NCI-H2029 (cell line): ENCODE measurements around the gene RUNX2.
"Not testable (repeated sequence)": the region's sequence is repeated elsewhere in the genome, so short reads cannot be mapped to it uniquely, and the experiment has no call there.

ENCODE experiments used
- DNase-seq: peaks from one replicate; lab custom pipeline; 2025; lab: John Stamatoyannopoulos, UW

RUNX2 gene

GRCh38 chr6:45650524-45651135 is 322.5 kb downstream of the RUNX2 start:
- no peak for DNase-seq

DNA sequence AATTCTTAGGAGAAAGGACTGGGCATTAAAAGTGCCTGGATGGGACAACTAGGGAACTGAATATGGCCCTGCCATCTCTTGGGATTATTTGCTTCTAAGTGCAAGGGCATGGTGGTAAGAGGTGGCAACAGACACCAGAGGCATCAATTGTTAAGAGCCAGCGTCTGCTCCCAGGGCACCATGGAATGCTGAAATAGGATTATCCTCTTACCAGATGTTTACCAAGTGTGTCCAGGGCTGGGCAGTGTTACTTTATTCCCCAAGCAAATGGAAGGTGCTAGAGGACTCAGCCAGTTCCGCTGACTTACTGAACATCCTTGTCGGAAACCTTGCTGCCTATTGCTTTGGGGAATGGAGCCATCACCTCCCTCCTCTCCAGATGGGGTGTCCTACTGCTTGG is 323.2 kb downstream of the RUNX2 start:
- no peak for DNase-seq

GRCh38 chr6:45652416-45652815 is 324.3 kb downstream of the RUNX2 start:
- DNase-seq = no peak

DNA sequence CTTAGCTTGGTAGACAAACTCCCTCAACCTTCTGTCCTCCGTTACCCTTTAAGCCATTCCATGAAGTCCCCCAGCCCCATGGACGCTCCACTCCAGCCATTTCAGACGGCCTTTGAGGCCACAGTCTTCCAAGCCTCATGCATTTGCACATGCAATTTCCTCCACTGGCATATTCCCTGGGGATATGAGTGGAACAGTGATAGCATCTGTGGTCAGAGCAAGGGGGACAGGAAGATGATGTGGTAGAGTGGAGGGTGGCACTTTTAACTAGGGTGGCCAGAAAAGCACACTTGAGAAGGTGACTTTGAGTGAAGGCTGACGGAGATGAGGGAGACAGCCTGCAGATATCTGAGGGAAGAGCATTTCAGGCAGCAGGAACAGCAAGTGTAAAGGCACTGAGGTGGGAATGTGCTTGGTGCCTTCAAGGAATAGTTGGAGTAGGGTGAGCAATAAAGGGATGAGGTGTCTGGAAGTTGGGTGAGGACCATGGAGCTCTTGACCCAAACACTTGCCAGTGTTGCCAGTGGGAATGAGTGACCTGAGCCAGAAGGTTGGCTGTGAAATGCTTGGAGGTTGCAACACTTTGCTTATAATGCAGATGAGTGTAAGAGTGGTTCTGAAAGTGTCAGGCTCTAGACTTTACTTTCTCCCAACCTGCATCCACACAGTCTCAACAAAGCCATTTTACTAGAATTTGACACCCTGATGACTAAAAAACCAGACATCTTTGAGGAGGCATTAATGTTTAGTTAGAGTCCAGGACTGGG is 325.2 kb downstream of the RUNX2 start:
- no peak for DNase-seq

DNA sequence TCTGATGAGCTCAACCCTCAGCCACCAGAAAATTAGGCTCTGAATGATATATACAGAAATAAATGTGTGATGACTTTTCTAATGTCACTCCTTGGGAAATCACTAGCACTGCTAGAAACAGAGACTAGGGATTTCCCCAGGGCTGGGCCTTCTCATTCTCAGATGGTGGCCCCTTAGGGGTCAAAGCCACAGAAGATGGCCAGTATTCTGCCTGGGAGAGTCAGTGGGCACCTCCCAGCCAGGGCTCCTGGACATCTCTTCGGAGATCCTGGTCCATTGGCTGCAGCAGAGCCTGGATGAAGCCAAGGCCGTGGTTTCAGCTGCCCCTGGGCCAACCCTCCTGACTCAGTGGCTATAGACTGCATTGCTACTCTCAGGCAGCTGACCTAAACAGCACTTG is 326.5 kb downstream of the RUNX2 start:
- DNase-seq = no peak

- DNase-seq = no peak
Observed at GRCh38 chr6:45655745-45656476, 327.8 kb downstream of the RUNX2 start.

DNA sequence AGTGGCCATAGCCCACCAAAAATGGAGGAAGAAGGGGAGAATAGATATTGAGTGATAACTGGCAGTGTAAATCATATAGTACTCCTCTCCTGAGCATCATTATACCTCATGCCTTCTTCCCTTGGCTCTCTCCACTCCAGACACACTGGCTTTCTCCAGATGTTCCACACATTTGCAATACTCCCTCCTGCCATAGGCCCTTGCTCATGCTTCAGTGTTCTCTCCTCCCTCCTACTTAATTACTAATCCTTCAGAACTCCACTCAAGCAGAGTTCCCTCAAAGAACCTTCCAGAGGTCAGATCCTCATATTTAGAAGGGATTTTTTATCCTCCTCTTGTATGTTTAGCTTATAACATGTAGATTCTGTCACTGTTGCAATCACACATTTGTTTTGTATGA is 329.1 kb downstream of the RUNX2 start:
- DNase-seq = no peak

DNA sequence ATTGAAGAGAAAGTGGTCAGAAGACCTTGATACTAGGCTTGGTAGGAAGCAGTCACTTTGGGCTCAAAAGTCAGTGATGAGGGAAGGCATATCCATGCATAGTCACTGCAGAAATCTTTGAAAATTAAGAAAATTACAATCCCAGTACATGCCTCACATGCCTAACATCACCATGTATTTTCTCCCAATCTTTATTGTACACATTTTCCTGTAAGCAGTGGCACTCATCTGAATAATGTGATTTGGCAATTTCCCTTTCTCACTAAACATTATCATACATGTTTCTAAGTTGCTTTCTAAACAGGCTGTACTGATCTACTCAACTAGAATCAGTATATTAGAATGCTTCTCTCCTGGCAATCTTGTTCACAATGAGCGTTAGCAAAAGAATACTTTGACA is 330.3 kb downstream of the RUNX2 start:
- no peak for DNase-seq

GRCh38 chr6:45658958-45659357 is 330.8 kb downstream of the RUNX2 start:
- DNase-seq = no peak

DNA sequence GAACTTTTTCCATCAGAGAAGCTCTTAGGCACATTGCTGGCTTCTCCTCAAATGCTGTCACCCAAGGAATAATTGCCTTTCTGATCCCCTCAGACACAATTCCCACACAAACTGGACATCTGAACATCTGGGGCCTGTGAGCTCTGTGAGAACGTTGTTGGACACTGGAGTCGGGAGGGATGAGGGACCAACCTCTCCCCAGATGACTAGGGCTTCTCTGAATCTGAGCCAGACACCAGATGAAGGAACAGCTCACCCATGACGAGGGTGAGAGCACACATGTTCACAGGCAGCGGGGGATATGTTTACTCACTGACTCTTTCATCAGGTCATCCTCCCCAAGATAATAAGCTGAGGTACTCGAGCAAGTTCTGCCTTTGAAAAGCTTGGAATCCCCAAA is 333.5 kb downstream of the RUNX2 start:
- no peak for DNase-seq

GRCh38 chr6:45663251-45664221 is 335.4 kb downstream of the RUNX2 start:
- no peak for DNase-seq

DNA sequence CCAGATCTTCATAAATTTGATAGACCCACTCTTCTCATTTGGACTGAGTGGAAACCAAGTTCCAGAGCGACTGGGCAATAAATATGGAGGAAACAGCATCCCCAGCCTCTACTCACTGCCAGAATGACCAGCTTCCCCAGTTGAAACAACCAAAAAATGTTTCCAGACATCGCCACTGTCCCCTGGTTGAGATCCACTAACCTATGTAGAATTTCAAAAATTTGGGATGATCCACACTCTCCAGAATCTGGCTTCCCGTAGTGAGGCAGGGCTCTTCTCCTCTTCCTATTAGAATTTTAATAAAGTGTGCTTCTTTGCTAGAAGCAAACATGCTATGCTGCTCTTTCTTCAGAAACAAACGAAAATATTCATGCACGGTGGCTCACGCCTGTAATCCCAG is 336.6 kb downstream of the RUNX2 start:
- DNase-seq = no peak

- no peak for DNase-seq
Observed at GRCh38 chr6:45665859-45666258, 337.7 kb downstream of the RUNX2 start.

DNA sequence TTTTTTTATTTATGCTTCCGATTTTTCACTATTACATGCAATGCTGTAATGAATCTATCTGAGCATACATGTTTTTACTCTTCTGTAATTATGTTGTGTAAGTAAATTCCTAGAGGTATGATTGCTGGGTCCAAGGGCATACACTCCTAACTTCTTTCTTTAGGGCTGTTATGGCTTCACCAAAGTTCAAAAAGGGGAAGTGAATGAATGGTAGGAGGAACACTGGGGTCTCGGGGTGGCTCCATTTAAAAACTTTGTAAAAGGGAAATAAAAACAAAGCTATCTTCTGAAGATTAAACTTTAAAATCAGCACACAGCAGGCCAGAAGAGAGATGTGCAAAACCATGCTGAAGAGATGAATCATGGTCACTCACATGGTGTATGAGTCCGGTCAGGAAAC is 338.7 kb downstream of the RUNX2 start:
- DNase-seq = no peak

- DNase-seq = no peak
Observed at GRCh38 chr6:45667300-45667699, 339.2 kb downstream of the RUNX2 start.

DNA sequence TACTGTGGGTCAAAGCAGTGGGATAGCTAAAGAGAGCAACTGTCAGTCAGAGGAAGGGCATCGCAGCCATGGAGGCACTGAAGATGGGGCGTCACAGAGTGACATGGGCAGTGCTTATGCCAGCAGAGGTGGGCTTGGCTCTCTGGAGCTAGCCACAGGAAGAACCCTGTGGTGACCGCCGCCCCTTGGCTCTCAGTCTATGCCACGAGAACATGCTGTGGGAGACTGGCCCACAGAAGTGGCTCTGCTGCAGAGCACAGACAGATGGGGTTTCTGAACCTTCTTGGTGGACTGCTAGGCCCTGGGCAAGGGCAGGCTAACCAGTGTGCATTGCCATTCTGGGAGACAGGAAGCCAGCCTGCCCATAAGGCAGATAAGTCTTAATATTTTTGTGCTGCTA is 339.6 kb downstream of the RUNX2 start:
- no peak for DNase-seq

GRCh38 chr6:45668705-45669104 is 340.6 kb downstream of the RUNX2 start:
- no peak for DNase-seq

- DNase-seq = not testable (repeated sequence)
Observed at GRCh38 chr6:45673167-45673566, 345.0 kb downstream of the RUNX2 start.

- DNase-seq = not testable (repeated sequence)
Observed at GRCh38 chr6:45675166-45675565, 347.0 kb downstream of the RUNX2 start.

- no peak for DNase-seq
Observed at GRCh38 chr6:45675634-45676033, 347.5 kb downstream of the RUNX2 start.

DNA sequence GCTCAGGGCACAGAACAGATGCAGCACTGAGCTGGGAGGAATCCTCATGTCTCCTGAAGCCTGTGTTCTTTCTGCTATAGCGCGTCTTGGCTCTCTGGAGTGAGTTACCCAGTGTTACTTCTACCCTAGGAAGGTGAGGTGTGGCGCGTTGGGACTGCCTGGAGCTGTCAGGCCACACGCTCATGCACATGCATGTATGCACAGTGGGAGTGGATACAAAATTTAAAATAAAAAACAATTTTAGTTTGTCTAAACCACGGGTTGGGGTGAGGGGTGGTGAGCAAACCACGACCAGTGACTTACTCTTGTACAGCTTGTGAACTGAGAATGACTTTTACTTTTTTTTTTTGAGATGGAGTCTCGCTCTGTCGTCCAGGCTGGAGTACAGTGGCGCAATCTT is 348.2 kb downstream of the RUNX2 start:
- no peak for DNase-seq
